Activated CD8-positive, alpha-beta memory T cell treated with anti-CD3 and anti-CD28 coated beads for 1 hour (primary cell): ENCODE results near the gene TMEM139.

Experiments used
- DNase-seq, 2 donors: peaks; one replicate each; pipeline ENCODE4 v3.0.0-alpha.2; 2020; ENCODE audit warnings: low read depth in 1 of 2; ENCODE audit errors: extremely low read depth in 1 of 2

The TMEM139 gene

DNA sequence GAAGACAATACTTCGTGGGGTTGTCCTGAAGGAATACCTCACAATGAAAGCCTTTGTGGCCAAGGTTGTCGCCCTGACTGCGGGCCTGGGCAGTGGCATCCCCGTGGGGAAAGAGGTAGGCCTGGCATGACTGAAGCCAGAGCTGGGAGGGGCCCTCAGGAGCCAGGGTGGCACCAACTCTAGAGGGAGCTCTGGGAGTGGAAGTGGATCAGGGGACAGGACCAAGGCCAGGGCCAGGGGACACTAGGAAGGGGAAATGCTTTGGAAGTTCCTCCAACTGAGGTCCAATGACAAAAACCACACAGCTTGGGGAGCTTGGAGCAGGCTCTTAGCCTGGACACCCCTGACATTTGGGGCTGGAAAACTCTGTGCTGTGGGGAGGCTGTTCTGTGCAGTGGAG, 37.0 kb downstream of the TMEM139 start:
- no peak for DNase-seq

GRCh38 chr7:143322760-143323633, 38.2 kb downstream of the TMEM139 start:
- DNase-seq, result no peak

- DNase-seq, result no peak
Measured at GRCh38 chr7:143323653-143324052, 38.9 kb downstream of the TMEM139 start.

- DNase-seq, result no peak
Measured at GRCh38 chr7:143325240-143325639, 40.5 kb downstream of the TMEM139 start.

- DNase-seq, result no peak
Measured at GRCh38 chr7:143327903-143328302, 43.1 kb downstream of the TMEM139 start.

- no peak for DNase-seq
Measured at GRCh38 chr7:143329471-143330170, 44.9 kb downstream of the TMEM139 start.

DNA sequence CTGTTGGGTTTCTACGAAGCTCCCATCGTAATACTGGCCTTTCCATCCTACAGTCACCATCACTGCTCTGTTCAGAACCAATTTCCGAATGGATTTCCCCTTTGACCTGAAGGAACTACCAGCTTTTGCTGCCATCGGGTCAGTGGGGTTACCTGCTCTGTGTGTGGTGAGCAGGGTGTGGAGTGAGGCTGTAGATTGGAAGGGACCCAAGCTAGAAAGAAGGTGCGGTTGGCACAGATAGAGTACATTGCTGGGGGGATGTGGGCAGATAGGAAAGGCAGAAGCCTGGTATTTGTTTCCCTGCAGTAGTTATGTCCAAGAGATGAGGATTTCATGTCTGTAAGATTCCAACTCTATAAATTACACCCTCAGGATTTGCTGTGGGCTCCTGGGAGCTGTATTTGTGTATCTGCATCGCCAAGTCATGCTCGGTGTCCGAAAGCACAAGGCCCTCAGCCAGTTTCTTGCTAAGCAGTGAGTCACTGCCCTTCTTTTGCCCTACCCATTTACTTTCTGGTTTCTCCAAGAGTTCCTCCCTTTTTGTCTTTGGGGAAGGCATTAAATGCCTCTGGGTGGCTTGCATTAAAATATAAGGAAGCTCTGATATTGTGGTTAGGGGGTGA, 46.5 kb downstream of the TMEM139 start:
- DNase-seq, result no peak

DNA sequence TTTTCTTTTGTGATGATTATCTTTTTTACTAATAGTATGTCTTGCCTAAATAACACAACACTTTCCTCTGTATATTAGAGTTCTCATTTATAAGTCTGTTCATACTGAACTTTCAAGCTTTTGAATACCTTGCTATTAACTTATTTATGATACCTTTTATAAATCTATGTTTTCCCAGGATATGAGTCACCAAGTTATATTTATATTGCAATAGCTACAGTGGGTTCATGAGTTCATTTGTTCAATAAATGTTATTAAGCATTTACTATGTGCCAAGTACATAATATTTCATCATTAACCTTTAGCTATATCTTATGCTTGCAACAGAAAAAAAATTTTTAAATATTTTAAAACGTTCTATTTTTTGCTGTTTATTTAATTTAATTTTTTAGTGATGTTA, 49.5 kb downstream of the TMEM139 start:
- no peak for DNase-seq

DNA sequence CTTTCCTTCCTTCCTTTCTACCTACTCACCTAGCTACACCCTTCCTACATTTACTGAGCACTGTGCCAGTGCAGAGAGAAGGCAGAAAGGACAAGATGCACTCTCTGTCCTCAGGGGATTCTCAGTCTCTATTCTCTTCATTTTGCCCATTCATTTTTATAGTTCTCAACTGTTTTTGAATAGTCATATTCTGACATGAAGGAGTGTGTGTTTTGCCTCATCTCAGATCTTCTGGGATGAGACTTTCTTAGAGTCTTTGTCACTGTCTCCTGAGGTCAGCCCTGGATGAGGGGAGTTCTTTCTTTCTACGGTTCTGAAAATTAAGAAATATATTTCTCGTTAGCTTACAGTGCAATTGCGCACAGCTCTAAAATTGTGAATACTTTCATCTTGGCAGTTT, 52.5 kb downstream of the TMEM139 start:
- DNase-seq, result no peak
